ENCODE data around the gene PAEP.

The PAEP gene

GRCh38 chr9:135615666-135616618, 54.4 kb downstream of the PAEP start:
- no peak for DNase-seq (ENCODE audit: low spot score)

Data from pons (tissue), 1 donor.